NCI-H187 treated with DMSO at 0.1 percent for 48 hours (cell line): Measurements from ENCODE around the gene PPP6R2.

Experiments
- DNase-seq: peaks from one replicate; lab custom pipeline; 2025; lab: John Stamatoyannopoulos, UW

PPP6R2 gene

DNA sequence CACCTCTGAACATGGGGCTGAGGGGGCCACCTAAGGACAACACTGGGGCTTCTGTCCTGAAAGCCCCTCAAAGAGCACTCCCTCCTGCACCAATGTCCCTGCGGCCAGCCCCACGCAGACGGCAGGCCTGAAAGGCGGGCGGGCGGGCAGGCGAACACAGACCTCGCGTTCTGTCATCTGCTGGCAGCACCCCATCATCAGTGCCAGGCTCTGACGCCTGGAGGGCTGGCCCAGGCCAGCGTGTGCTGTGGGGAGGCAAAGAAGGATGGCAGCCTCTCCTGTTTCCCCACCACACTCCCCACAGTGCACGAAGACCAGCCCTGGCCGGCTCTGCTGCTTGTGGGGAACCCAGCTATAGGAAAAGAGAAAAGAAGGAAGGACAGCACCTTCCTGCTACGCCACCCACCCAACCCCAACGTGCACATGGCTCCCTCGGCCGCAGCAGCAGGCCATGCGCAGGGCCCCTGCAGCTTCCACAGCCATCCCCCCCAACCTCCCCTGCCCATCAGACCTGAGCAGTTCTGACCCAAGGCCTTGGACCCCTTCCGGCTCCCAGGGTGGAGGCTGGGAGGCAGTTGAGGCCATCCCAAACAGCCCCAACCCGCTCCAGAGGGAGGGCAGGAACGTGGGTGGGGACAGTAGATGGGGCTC, 128.2 kb downstream of the PPP6R2 start:
- no peak for DNase-seq

- DNase-seq, result no peak
Observed at GRCh38 chr22:50471962-50472361, 128.8 kb downstream of the PPP6R2 start.

GRCh38 chr22:50473088-50473487, 130.0 kb downstream of the PPP6R2 start:
- no peak for DNase-seq

DNA sequence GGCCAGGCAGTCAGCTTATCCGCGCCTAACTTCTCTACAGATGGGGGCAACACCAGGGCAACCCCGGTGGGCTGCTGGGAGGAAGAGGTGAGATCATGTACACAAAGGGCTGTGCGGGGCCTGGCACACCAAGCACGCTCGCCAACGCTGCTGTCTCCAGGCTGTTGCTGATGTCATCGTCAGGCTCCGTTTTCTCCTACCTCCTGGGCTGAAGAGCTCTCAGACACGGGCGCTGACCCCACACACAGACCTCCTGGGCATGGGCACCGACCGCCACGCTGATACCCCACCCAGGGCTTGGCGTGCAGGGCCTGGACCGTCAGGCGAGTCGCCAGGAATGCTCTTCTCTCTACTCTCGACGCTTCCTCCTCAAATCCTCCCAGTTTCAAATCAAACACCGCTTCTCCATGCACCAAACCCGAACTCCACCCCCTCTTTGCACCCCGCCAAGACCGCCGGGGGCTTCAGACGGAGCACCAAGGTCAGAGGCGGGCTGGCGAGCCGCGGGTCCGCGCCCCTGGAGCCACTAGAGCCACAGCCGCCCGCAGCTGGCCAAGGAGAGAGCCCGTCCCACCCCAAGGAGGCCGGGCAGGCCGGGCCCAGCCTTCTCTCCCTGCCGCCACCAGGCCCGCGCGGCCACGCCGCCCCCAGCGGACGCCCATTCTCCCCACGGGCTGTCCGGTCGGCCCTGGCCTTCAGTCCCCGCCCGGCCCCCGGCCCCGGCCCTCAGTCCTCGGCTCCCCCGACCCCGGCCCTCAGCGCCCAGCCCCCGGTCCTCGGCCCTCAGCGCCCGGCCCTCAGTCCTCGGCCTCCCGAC, 130.9 kb downstream of the PPP6R2 start:
- no peak for DNase-seq

- DNase-seq, result no peak
Observed at GRCh38 chr22:50474710-50475651, 131.9 kb downstream of the PPP6R2 start, which contains the start of gene SBF1. TSS of gene SBF1 (minus strand) at chr22:50475035. CDS start at chr22:50474840, 195 bp downstream.

DNA sequence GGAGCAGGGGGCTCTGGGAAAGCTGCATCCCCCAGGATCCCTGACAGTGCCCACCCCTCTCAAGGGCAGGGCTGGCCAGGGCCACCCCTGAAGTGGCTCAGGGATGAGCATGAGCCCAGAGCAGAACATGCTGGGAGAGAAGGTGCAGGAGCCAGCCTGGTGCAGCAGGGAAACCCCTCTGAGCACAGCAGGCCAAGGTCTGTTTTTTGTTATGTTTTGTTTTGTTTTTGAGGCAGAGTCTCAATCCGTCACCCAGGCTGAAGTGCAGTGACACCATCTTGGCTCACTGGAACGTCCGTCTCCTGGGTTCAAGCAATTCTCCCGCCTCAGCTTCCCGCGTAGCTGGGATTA, 132.5 kb downstream of the PPP6R2 start:
- no peak for DNase-seq

GRCh38 chr22:50476868-50477267, 133.7 kb downstream of the PPP6R2 start:
- DNase-seq, result no peak

- DNase-seq, result no peak
Observed at GRCh38 chr22:50477923-50478322, 134.8 kb downstream of the PPP6R2 start.

DNA sequence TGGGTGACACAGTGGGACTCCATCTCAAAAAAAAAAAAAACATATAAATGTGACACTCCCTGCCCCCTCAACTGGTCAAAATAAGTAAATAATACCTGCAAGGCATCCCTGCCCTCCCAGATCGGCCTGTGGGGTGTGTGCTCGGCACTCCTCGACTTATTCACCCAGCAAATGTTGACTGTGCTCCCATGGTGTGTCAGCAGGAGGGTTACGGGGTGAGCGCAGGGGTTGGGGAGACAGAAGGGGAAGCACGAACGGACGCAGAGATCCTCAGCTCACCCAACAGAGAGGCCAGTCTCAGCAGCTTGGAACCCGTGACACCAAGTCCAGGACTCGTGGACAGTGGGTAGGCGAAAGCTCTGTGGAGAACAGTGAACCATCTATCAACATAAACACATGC, 136.6 kb downstream of the PPP6R2 start:
- DNase-seq, result no peak

GRCh38 chr22:50481045-50481439, 137.9 kb downstream of the PPP6R2 start:
- DNase-seq, result no peak

GRCh38 chr22:50481440-50482106, 138.4 kb downstream of the PPP6R2 start, which contains the start of gene ADM2:
TSS of gene ADM2 (plus strand) at chr22:50481543. CDS start at chr22:50481848, 305 bp downstream.
- DNase-seq, result no peak

GRCh38 chr22:50482107-50483074, 139.3 kb downstream of the PPP6R2 start:
- DNase-seq, result no peak

DNA sequence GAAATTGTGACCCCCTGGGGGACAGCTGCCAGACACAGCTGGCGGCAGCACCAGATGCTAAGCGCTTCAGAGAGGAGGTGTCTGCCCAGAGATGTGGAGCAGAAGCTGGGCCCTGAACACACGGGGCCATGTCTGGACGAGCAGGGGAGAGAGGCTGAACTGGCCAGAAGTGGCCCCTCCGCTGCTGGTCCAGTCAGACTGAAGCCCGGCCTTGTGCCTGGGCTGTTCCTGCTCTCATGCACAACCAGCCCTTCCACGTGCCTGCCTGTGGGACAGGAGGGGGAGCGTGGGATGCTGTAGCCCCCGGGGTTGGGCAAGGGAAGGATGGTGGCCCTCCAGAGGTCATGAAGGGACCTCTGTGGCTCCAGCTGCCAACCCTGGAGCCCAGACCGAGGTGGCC, 140.0 kb downstream of the PPP6R2 start:
- DNase-seq, result no peak

DNA sequence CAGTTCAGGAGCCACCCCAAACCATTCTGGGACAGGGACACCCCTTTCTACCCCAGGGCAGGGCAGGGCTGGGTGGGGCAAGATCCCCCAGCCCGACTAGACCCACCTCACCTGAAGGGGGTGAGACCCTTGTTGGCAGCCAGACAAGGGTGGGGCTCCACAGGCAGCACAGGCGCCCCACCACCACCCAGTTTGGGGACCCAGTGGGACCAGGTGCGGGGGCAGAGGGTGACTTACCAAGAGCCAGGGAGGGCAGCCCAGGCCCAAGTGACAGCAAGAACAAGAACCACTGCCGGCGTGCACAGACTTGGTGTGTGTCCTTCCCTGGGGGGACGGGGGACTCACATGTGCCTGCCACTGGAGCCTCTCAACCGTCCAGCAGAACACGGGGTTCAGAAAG, 140.4 kb downstream of the PPP6R2 start:
- no peak for DNase-seq

DNA sequence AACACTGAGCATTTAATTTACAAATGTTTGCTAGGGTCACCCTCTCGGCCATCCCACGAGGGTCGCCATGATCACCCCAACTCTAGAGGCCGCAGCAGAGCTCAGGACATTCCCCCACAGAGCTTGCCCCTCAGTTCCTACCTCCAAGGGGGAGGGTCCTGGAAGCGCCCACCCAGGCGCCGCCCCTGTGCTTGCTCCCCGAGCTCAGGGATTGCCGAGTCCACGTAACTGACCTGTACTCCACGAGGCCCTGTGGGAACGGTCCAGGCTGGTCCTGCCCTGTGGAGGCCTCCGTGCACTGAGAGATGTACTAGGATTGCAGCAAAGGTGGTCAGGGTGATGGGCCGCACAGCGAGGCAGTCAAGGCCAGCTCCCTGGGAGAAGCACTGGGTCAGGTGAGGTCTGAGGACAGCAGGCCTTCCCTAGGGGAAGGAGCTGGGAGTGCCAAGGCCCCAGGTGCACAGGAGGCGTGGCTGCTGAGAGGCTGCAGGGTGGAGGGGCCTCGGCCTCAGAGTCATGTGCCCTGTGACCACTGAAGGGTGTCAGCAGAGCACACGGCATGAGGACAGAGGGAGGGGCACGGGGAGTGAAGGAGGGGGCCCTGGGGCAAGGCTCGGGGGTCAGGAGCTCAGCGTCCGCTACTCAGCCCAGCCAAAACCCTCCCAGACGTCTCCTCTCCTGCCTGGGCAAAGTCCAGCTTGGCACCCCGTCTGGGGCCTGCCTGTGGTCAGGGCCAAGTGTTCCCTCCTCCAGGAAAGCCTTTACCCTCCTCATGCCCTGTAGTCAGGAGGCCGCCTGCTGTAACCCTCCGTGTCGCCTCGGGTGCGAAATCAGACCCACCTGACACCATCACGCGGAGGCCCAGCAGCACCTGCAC, 141.1 kb downstream of the PPP6R2 start:
- no peak for DNase-seq

DNA sequence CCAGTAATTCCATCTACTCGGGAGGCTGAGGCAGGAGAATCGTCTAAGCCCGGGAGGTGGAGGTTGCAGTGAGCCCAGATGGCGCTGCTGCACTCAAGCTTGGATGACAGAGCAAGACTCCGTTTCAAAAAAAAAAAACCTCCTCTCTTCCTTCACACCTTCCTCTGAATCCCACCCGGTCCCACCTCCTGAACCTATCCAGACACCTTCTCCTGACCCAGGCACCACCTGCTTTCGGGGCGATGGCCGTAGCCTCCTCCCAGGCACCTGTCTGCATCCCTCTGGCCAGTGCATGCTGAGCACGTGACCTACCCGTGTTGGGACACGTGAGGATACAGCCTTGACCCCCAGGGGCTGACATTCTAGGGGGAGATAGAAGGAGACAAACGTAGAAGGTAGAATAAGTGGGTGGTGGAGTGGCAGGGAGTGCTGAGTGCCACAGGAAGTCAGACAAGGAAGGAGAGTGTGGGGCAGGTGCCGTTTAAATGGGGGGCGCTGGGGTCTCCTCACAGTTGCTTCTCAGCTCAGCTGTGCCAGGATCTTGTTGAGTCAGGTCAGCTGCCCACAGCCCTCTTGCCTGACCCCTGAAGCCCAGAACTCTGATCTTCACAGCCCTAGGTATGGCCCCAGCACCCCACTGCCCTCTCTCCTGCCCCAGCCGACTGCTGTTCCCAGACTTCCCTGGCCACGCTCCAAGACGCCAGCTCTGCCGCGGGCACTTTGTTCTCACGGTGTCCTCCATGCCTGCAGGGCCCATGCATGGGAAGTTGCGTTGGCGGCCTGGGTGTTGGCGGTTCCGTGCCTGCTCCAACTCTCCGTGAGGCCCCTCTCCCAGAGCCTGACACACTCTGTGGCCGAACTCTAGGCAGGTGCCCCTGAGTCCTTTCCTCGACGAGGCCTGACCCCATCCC, 142.3 kb downstream of the PPP6R2 start:
- DNase-seq, result no peak

DNA sequence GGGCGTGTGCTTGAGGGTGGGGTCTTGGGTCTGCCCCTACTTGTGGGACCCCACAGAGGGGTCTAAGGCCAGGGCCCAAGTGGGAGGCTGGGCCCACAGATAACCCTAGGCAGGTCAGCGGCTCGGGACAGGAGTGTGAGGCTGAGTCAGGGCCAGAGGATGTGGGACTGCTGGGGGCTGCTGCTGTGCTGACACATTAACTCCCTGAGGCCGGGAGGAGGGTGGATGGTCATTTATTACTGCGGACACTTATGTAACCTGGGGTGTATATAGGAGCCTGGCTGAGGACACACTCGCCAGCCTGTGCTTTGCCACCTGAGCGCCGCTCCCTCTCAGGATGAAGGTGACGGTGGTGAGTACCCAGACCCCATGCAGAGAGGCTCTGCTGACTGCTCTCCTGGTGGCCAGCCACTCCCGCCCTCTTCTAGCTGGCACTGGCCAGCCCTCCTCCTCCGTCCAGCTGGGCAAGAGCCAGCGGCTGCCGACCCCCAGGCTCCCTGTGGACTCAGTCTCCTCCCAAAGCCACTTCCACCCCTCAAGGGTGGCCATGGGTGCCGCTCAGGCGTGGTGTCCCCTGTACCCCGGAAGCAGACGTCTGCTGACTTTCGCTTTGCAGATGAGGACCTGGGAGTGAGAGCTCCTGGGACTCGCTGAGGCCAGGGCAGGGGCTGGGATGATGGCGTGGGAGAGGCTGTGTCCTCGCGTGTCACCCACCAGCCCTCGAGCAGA, 143.6 kb downstream of the PPP6R2 start, which contains the start of gene MIOX:
MIOX (plus strand) TSS at position 299 of the 729 bp plus-strand sequence; CDS start at position 338, 39 bp downstream.
- no peak for DNase-seq
